Trophoblast cell (in vitro differentiated cells and primary cell): ENCODE measurements around the gene DLG2.
"Not testable (repeated sequence)": the region's sequence is repeated elsewhere in the genome, so short reads cannot be mapped to it uniquely, and the experiment has no call there.

ENCODE experiments used
- DNase-seq, 2 donors: peaks; one replicate each; pipeline ENCODE4 v3.0.0-alpha.2; 2016
- H2AFZ ChIP-seq: 2 replicates; pipeline ENCODE4 v1.6.1; 2013; ENCODE audit warnings: low read length, moderate library complexity, mild to moderate bottlenecking; ENCODE audit not compliant: insufficient read depth, poor library complexity
- H2AK5ac ChIP-seq: 2 replicates; pipeline ENCODE4 v1.6.1; 2013; ENCODE audit warnings: mild to moderate bottlenecking, low read length
- H2BK120ac ChIP-seq: 2 replicates; pipeline ENCODE4 v1.6.1; 2013; ENCODE audit warnings: low read length, mild to moderate bottlenecking, moderate library complexity; ENCODE audit not compliant: insufficient read depth, poor library complexity
- H2BK12ac ChIP-seq: 2 replicates; pipeline ENCODE4 v1.6.1; 2013; ENCODE audit warnings: mild to moderate bottlenecking, low read length, moderate library complexity
- H2BK5ac ChIP-seq: 2 replicates; pipeline ENCODE4 v1.6.1; 2013; ENCODE audit warnings: low read length, low read depth, moderate library complexity, mild to moderate bottlenecking; ENCODE audit not compliant: poor library complexity
- H3K14ac ChIP-seq: 2 replicates; pipeline ENCODE4 v1.6.1; 2013; ENCODE audit warnings: mild to moderate bottlenecking, low read length
- H3K18ac ChIP-seq: 2 replicates; pipeline ENCODE4 v1.6.1; 2013; ENCODE audit warnings: mild to moderate bottlenecking, low read length
- H3K23ac ChIP-seq: 2 replicates; pipeline ENCODE4 v1.6.1; 2013; ENCODE audit warnings: low read length
- H3K27ac ChIP-seq: 2 replicates; pipeline ENCODE4 v1.5.1; 2013; ENCODE audit warnings: low read depth, mild to moderate bottlenecking, inconsistent platforms, low read length, moderate library complexity
- H3K27me3 ChIP-seq: 2 replicates; pipeline ENCODE4 v1.6.1; 2013; ENCODE audit warnings: inconsistent platforms, mild to moderate bottlenecking, low read length, moderate library complexity; ENCODE audit not compliant: insufficient read depth
- H3K36me3 ChIP-seq, 2 experiments: 1 replicate in 1 of 2; 2 replicates in 1 of 2; pipeline ENCODE4 v1.6.1; 2013; ENCODE audit warnings: low read length in 2 of 2, mild to moderate bottlenecking in 2 of 2, moderate library complexity in 1 of 2; ENCODE audit not compliant: insufficient read depth in 2 of 2, control insufficient read depth in 1 of 2
- H3K4ac ChIP-seq: 2 replicates; pipeline ENCODE4 v1.6.1; 2013; ENCODE audit warnings: low read depth, mild to moderate bottlenecking, low read length, moderate library complexity
- H3K4me1 ChIP-seq, 2 experiments: 1 replicate in 1 of 2; 2 replicates in 1 of 2; pipeline ENCODE4 v1.6.1; 2013; ENCODE audit warnings: low read length in 2 of 2, mild to moderate bottlenecking in 2 of 2, moderate library complexity in 1 of 2; ENCODE audit not compliant: insufficient read depth in 2 of 2, control insufficient read depth in 1 of 2
- H3K4me2 ChIP-seq: 2 replicates; pipeline ENCODE4 v1.6.1; 2013; ENCODE audit warnings: inconsistent platforms, mild to moderate bottlenecking, low read length, moderate library complexity
- H3K4me3 ChIP-seq: 2 replicates; pipeline ENCODE4 v1.5.1; 2013; ENCODE audit warnings: mild to moderate bottlenecking, low read depth, low read length, inconsistent platforms
- H3K79me1 ChIP-seq: one replicate; pipeline ENCODE4 v1.6.1; 2013; ENCODE audit warnings: low read length
- H3K79me2 ChIP-seq: 2 replicates; pipeline ENCODE4 v1.6.1; 2013; ENCODE audit warnings: low read length, mild to moderate bottlenecking; ENCODE audit not compliant: control insufficient read depth, insufficient read depth, poor library complexity
- H3K9ac ChIP-seq: 2 replicates; pipeline ENCODE4 v1.6.1; 2013; ENCODE audit warnings: mild to moderate bottlenecking, low read length
- H3K9me3 ChIP-seq: 2 replicates; pipeline ENCODE4 v1.6.1; 2013; ENCODE audit warnings: low read depth, mild to moderate bottlenecking, control low read depth, inconsistent platforms, low read length; ENCODE audit not compliant: insufficient read depth
- H4K12ac ChIP-seq: 2 replicates; pipeline ENCODE4 v1.6.1; 2013; ENCODE audit warnings: low read depth, mild to moderate bottlenecking, low read length, moderate library complexity
- H4K8ac ChIP-seq: 2 replicates; pipeline ENCODE4 v1.6.1; 2013; ENCODE audit warnings: low read depth, mild to moderate bottlenecking, low read length, moderate library complexity
- H4K91ac ChIP-seq: one replicate; pipeline ENCODE4 v1.6.1; 2013; ENCODE audit warnings: low read depth, mild to moderate bottlenecking, low read length, moderate library complexity
- WGBS: extraction: QIAGEN DNeasy Blood & Tissue Kit; methylation state at CpG from one replicate; pipeline ENCODE4 v1.1.7; 2013; ENCODE audit warnings: missing lambda C conversion rate; ENCODE audit not compliant: insufficient read length, insufficient coverage; ENCODE audit errors: extremely low coverage; 5-methylcytosine and 5-hydroxymethylcytosine counted together

The DLG2 gene

GRCh38 chr11:85247797-85248196 lies 379.3 kb downstream of the DLG2 start:
- Histone ChIP-seq H3K4me1 (no peaks in the 10 kb centered on the region), H3K4ac (no peak overlapping the region), H2BK5ac (no peak overlapping the region), H4K8ac (no peak overlapping the region), H3K4me2 (no peak overlapping the region), H3K9me3 (no peaks in the 10 kb centered on the region), H3K79me1 (no peaks in the 10 kb centered on the region), H3K27ac (no peak overlapping the region), H3K27me3 (no peaks in the 10 kb centered on the region), H3K36me3 (no peaks in the 10 kb centered on the region), H2AK5ac (no peak overlapping the region), H2AFZ (no peak overlapping the region), H2BK12ac (no peak overlapping the region), H4K91ac (no peak overlapping the region), H2BK120ac (no peak overlapping the region), H3K18ac (no peak overlapping the region), H3K23ac (no peak overlapping the region), H4K12ac (no peak overlapping the region), H3K79me2 (no peaks in the 10 kb centered on the region), H3K14ac (no peak overlapping the region), H3K4me3 (no peak overlapping the region), H3K9ac (no peak overlapping the region)
- DNase-seq: no peak
- no CpG with 5 or more reads among the region's 3 CpGs for WGBS

DNA sequence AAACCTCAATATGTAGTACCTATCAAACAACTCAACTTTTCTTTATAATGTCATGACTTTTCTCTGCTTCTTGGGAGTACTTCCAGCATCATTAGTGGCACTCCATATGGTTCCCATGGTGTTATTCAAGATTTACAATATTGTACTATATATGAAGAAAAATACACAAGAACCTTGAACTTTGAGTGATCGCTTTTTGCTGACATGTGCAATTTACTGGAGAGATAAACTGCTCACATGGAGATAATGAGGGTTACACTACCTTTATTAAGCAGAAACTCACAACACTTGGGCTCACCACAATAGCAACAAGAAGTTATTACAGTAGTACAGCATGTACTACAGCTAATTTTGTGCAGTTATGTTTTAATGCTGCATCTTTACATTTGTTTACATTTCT lies 388.2 kb downstream of the DLG2 start:
- Histone ChIP-seq H3K9ac (no peak overlapping the region), H3K4me3 (no peak overlapping the region), H3K4me2 (no peak overlapping the region), H3K79me1 (no peaks in the 10 kb centered on the region), H3K4me1 (no peaks in the 10 kb centered on the region), H3K18ac (no peak overlapping the region), H3K23ac (no peak overlapping the region), H3K4ac (no peak overlapping the region), H4K8ac (no peak overlapping the region), H2BK5ac (no peak overlapping the region), H4K91ac (no peak overlapping the region), H3K27me3 (no peaks in the 10 kb centered on the region), H2BK12ac (no peak overlapping the region), H3K36me3 (no peaks in the 10 kb centered on the region), H2BK120ac (no peak overlapping the region), H4K12ac (no peak overlapping the region), H3K79me2 (no peaks in the 10 kb centered on the region), H3K27ac (no peak overlapping the region), H3K14ac (no peak overlapping the region), H2AK5ac (no peak overlapping the region), H2AFZ (no peak overlapping the region), H3K9me3 (no peaks in the 10 kb centered on the region)
- no peak for DNase-seq
- no CpG with 5 or more reads among the region's 1 CpG for WGBS

DNA sequence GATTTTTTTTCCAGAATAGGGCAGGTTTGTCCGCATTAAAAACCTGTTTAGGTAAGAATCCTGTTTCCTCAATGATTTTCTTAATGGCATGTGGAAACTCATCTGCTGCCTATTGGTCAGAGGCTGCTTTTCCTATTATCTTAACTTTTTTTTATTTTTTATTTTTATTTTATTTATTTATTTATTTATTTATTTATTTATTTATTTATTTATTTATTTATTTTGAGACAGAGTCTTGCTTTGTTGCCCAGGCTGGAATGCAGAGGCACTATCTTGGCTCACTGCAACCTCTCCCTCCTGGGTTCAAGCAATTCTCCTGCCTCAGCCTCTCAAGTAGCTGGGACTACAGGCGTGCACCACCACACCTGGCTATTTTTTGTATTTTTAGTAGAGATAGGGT lies 389.1 kb downstream of the DLG2 start:
- WGBS: no CpG with 5 or more reads among the region's 2 CpGs
- not testable (repeated sequence) for H3K36me3 ChIP-seq, H3K79me2 ChIP-seq

GRCh38 chr11:85236211-85236610 lies 390.9 kb downstream of the DLG2 start:
- H3K27me3 ChIP-seq: no peaks in the 10 kb centered on the region
- no peak overlapping the region for H3K23ac ChIP-seq
- no peak overlapping the region for H3K27ac ChIP-seq
- H3K9ac ChIP-seq: no peak overlapping the region
- no peak overlapping the region for H4K91ac ChIP-seq
- no peak overlapping the region for H2BK12ac ChIP-seq
- H3K36me3 ChIP-seq: no peaks in the 10 kb centered on the region
- no peak overlapping the region for H3K4me3 ChIP-seq
- H4K12ac ChIP-seq: no peak overlapping the region
- H2AK5ac ChIP-seq: no peak overlapping the region
- H3K18ac ChIP-seq: no peak overlapping the region
- no peak for DNase-seq
- H3K4me1 ChIP-seq: no peaks in the 10 kb centered on the region
- no peak overlapping the region for H2BK5ac ChIP-seq
- no peak overlapping the region for H2AFZ ChIP-seq
- H3K14ac ChIP-seq: no peak overlapping the region
- H3K79me1 ChIP-seq: no peaks in the 10 kb centered on the region
- no peak overlapping the region for H4K8ac ChIP-seq
- no peak overlapping the region for H3K4ac ChIP-seq
- no peaks in the 10 kb centered on the region for H3K9me3 ChIP-seq
- no peak overlapping the region for H3K4me2 ChIP-seq
- H2BK120ac ChIP-seq: no peak overlapping the region
- H3K79me2 ChIP-seq: no peaks in the 10 kb centered on the region
- no CpG with 5 or more reads among the region's 2 CpGs for WGBS

More for the DNA sequence above, 389.1 kb downstream of the DLG2 start:
- not testable (repeated sequence) for H4K8ac ChIP-seq, H3K4me3 ChIP-seq, H3K9me3 ChIP-seq, DNase-seq, H3K79me1 ChIP-seq, H3K4me2 ChIP-seq, H4K91ac ChIP-seq, H4K12ac ChIP-seq, H3K23ac ChIP-seq, H3K14ac ChIP-seq, H3K27ac ChIP-seq, H2BK5ac ChIP-seq, H3K27me3 ChIP-seq, H3K9ac ChIP-seq, H2AFZ ChIP-seq, H3K4ac ChIP-seq, H2BK12ac ChIP-seq, H2AK5ac ChIP-seq, H2BK120ac ChIP-seq, H3K4me1 ChIP-seq, H3K18ac ChIP-seq
